AG04449 (cell line): ENCODE measurements around the gene MAFG.
A peak's percentile ranks its signal among the peaks of the same experiment; 100 is the strongest.

ENCODE experiments used
- CTCF ChIA-PET: fragments of 350-600 bp; formaldehyde crosslinking; extraction: SDS; loops from one replicate; lab custom pipeline; 2021; ENCODE audit warnings: antibody characterized with exemption; lab: Yijun Ruan, JAX
- POLR2A ChIA-PET: fragments of 400-600, 350-600 bp; formaldehyde crosslinking; extraction: SDS; loops from one replicate; lab custom pipeline; 2020; ENCODE audit warnings: antibody characterized with exemption, inconsistent platforms; lab: Yijun Ruan, JAX
- DNase-seq: peaks from one replicate; pipeline ENCODE4 v3.0.0-alpha.2; 2010; ENCODE audit warnings: low read depth, low spot score
- H3K4me3 ChIP-seq: 2 replicates; pipeline ENCODE4 v1.5.1; 2011; ENCODE audit warnings: low read depth, mild to moderate bottlenecking, control low read depth, low read length
- CTCF ChIP-seq: IDR thresholded peaks from one replicate; pipeline ENCODE4 v1.5.1; 2011; ENCODE audit warnings: mild to moderate bottlenecking, moderate library complexity, low read length, control low read depth, inconsistent platforms; ENCODE audit not compliant: insufficient read depth; ENCODE audit errors: missing control alignments

MAFG gene

GRCh38 chr17:81929253-81930141, 2.0 kb upstream of the MAFG start:
- POLR2A ChIA-PET = interaction anchor here (0.5 kb wide), 1 partner anchor 90 kb away, joined by 4 read pairs; no protein-coding TSS in a partner anchor
- CTCF ChIA-PET = interaction anchor here (0.9 to 1.8 kb wide), 5 partner anchors 15 to 256 kb away, joined by 3 to 5 read pairs (median 3); no protein-coding TSS in a partner anchor
- H3K4me3 ChIP-seq = peak overlapping the region; percentile 65
- no peak for DNase-seq
- TF ChIP-seq CTCF = no peak

- no peak for DNase-seq
- CTCF ChIA-PET = interaction anchor here (0.8 to 2.0 kb wide), 10 partner anchors 12 to 255 kb away, joined by 3 to 8 read pairs (median 3); no protein-coding TSS in a partner anchor
- peak overlapping the region; percentile 65 for H3K4me3 ChIP-seq
- no peak for TF ChIP-seq CTCF
- POLR2A ChIA-PET = interaction anchor here (0.5 kb wide), 1 partner anchor 91 kb away, joined by 4 read pairs; no protein-coding TSS in a partner anchor
Measured at GRCh38 chr17:81928544-81929252, 1.2 kb upstream of the MAFG start.

GRCh38 chr17:81927152-81927652, 333 bp downstream of the MAFG start:
- ChIA-PET POLR2A (interaction anchor here (0.6 to 2.0 kb wide), 6 partner anchors 10 to 301 kb away, joined by 3 to 10 read pairs (median 4); partner anchors contain the start of genes PYCR1 and SLC16A3), CTCF (interaction anchor here (1.0 to 2.0 kb wide), 6 partner anchors 10 to 103 kb away, joined by 3 to 8 read pairs (median 5); partner anchors contain the start of gene PYCR1)
- H3K4me3 ChIP-seq = peak overlapping the region; percentile 74
- TF ChIP-seq CTCF = no peak
- no peak for DNase-seq

GRCh38 chr17:81926451-81927151, 934 bp downstream of the MAFG start:
- peak overlapping the region; percentile 74 for H3K4me3 ChIP-seq
- POLR2A ChIA-PET = interaction anchor here (0.6 to 2.0 kb wide), 8 partner anchors 10 to 302 kb away, joined by 3 to 10 read pairs (median 4); partner anchors contain the start of genes CENPX, LRRC45, PCYT2 and PYCR1
- no peak for DNase-seq
- TF ChIP-seq CTCF = no peak
- CTCF ChIA-PET = interaction anchor here (1.0 to 2.0 kb wide), 6 partner anchors 10 to 104 kb away, joined by 3 to 8 read pairs (median 6); partner anchors contain the start of gene PYCR1

- CTCF ChIA-PET = interaction anchor here (1.0 to 1.7 kb wide), 3 partner anchors 11 to 105 kb away, joined by 3 to 6 read pairs (median 3); no protein-coding TSS in a partner anchor
- peak overlapping the region; percentile 74 for H3K4me3 ChIP-seq
- no peak for DNase-seq
- TF ChIP-seq CTCF = no peak
- POLR2A ChIA-PET = interaction anchor here (0.8 to 2.0 kb wide), 4 partner anchors 9 to 97 kb away, joined by 3 to 10 read pairs (median 4); partner anchors contain the start of genes CENPX, LRRC45 and PCYT2
Measured at GRCh38 chr17:81925860-81926450, 1.6 kb downstream of the MAFG start.
